NT2/D1 (cell line): ENCODE results near the gene CHADL.
"Not testable (repeated sequence)": the region's sequence is repeated elsewhere in the genome, so short reads cannot be mapped to it uniquely, and the experiment has no call there.

ENCODE experiments used
- DNase-seq: peaks from one replicate; pipeline ENCODE4 v3.0.0-alpha.2; 2011; ENCODE audit warnings: low read depth, low spot score
- H3K27me3 ChIP-seq: 2 replicates; pipeline ENCODE4 v1.6.0; 2011; ENCODE audit warnings: mild to moderate bottlenecking; ENCODE audit not compliant: insufficient read length, insufficient read depth
- H3K36me3 ChIP-seq: 2 replicates; pipeline ENCODE4 v1.6.1; 2011; ENCODE audit warnings: mild to moderate bottlenecking, low read length, mixed read lengths; ENCODE audit not compliant: insufficient read depth, insufficient read length
- H3K4me1 ChIP-seq: 2 replicates; pipeline ENCODE4 v1.5.1; 2011; ENCODE audit not compliant: insufficient read depth, insufficient read length
- H3K4me3 ChIP-seq: 2 replicates; pipeline ENCODE4 v1.5.1; 2011; ENCODE audit warnings: low read depth; ENCODE audit not compliant: insufficient read length
- H3K9ac ChIP-seq: 2 replicates; pipeline ENCODE4 v1.6.0; 2011; ENCODE audit warnings: low read depth; ENCODE audit not compliant: insufficient read length
- H3K9me3 ChIP-seq: 2 replicates; pipeline ENCODE4 v1.5.1; 2011; ENCODE audit warnings: mild to moderate bottlenecking, low read length; ENCODE audit not compliant: insufficient read depth
- SUZ12 ChIP-seq: IDR thresholded peaks from 2 replicates; pipeline ENCODE4 v1.6.1; 2011; ENCODE audit not compliant: insufficient read length, insufficient read depth; ENCODE audit errors: extremely low read depth
- YY1 ChIP-seq: IDR thresholded peaks from 2 replicates; pipeline ENCODE4 v1.6.1; 2011; ENCODE audit not compliant: insufficient read length, insufficient read depth
- ZNF274 ChIP-seq: IDR thresholded peaks from 2 replicates; pipeline ENCODE4 v1.6.1; 2011; ENCODE audit warnings: mild to moderate bottlenecking, low read depth, low read length

CHADL gene

GRCh38 chr22:41264408-41264941 is 23.7 kb upstream of the CHADL start:
- Histone ChIP-seq H3K27me3 (no peaks in the 10 kb centered on the region), H3K9me3 (no peaks in the 10 kb centered on the region), H3K4me3 (no peak overlapping the region), H3K36me3 (peaks cover 92% of the 10 kb centered on the region), H3K9ac (no peak overlapping the region), H3K4me1 (no peaks in the 10 kb centered on the region)
- TF ChIP-seq SUZ12 = no peak
- TF ChIP-seq YY1 = no peak
- no peak for TF ChIP-seq ZNF274
- DNase-seq = no peak

- H3K27me3 ChIP-seq = no peaks in the 10 kb centered on the region
- TF ChIP-seq SUZ12 (no peak), YY1 (no peak), ZNF274 (no peak)
- H3K9me3 ChIP-seq = no peaks in the 10 kb centered on the region
- H3K9ac ChIP-seq = no peak overlapping the region
- no peak overlapping the region for H3K4me3 ChIP-seq
- peaks cover 92% of the 10 kb centered on the region for H3K36me3 ChIP-seq
- no peak for DNase-seq
- H3K4me1 ChIP-seq = no peaks in the 10 kb centered on the region
Observed at GRCh38 chr22:41263704-41264103, 23.0 kb upstream of the CHADL start.

GRCh38 chr22:41262250-41262765 is 21.6 kb upstream of the CHADL start:
- Histone ChIP-seq H3K27me3 (no peaks in the 10 kb centered on the region), H3K4me1 (peaks cover 4% of the 10 kb centered on the region), H3K4me3 (no peak overlapping the region), H3K9ac (no peak overlapping the region), H3K9me3 (no peaks in the 10 kb centered on the region), H3K36me3 (peaks cover 91% of the 10 kb centered on the region)
- no peak for TF ChIP-seq SUZ12
- TF ChIP-seq ZNF274 = no peak
- no peak for TF ChIP-seq YY1
- no peak for DNase-seq

- H3K27me3 ChIP-seq = no peaks in the 10 kb centered on the region
- no peak overlapping the region for H3K9ac ChIP-seq
- TF ChIP-seq ZNF274 (no peak), SUZ12 (no peak), YY1 (no peak)
- H3K9me3 ChIP-seq = no peaks in the 10 kb centered on the region
- DNase-seq = no peak
- H3K4me3 ChIP-seq = no peak overlapping the region
- peaks cover 93% of the 10 kb centered on the region for H3K36me3 ChIP-seq
- peaks cover 9% of the 10 kb centered on the region for H3K4me1 ChIP-seq
Observed at GRCh38 chr22:41261541-41262249, 21.0 kb upstream of the CHADL start.

- TF ChIP-seq YY1 = no peak
- no peak for TF ChIP-seq SUZ12
- no peak for TF ChIP-seq ZNF274
- Histone ChIP-seq H3K27me3 (no peaks in the 10 kb centered on the region), H3K36me3 (peaks cover 94% of the 10 kb centered on the region), H3K9ac (no peak overlapping the region), H3K4me1 (peaks cover 10% of the 10 kb centered on the region), H3K9me3 (no peaks in the 10 kb centered on the region), H3K4me3 (no peak overlapping the region)
- DNase-seq = no peak
Observed at GRCh38 chr22:41260871-41261270, 20.1 kb upstream of the CHADL start.

GRCh38 chr22:41259756-41260155 is 19.0 kb upstream of the CHADL start:
- not testable (repeated sequence) for H3K4me3 ChIP-seq, H3K9ac ChIP-seq, H3K9me3 ChIP-seq, DNase-seq, H3K27me3 ChIP-seq
- H3K4me1 ChIP-seq = peaks cover 10% of the 10 kb centered on the region
- H3K36me3 ChIP-seq = peaks cover 93% of the 10 kb centered on the region

- H3K9me3 ChIP-seq = no peaks in the 10 kb centered on the region
- H3K4me3 ChIP-seq = no peak overlapping the region
- no peak for TF ChIP-seq YY1
- TF ChIP-seq SUZ12 = no peak
- no peak for TF ChIP-seq ZNF274
- H3K36me3 ChIP-seq = peaks cover 90% of the 10 kb centered on the region
- peaks cover 10% of the 10 kb centered on the region for H3K4me1 ChIP-seq
- DNase-seq = no peak
- no peak overlapping the region for H3K9ac ChIP-seq
- H3K27me3 ChIP-seq = no peaks in the 10 kb centered on the region
Observed at GRCh38 chr22:41257696-41258095, 17.0 kb upstream of the CHADL start.
